Measurements from ENCODE around the gene ASGR2.

Gene ASGR2

GRCh38 chr17:7077911-7078546 lies 36.6 kb downstream of the ASGR2 start:
- H3K27ac ChIP-seq, result no peak overlapping the region
- TF ChIP-seq CTCF (conservative IDR thresholded peaks at IDR 0.05), result no peak

- no peak overlapping the region for H3K27ac ChIP-seq
- TF ChIP-seq CTCF (conservative IDR thresholded peaks at IDR 0.05), result no peak
Measured at GRCh38 chr17:7074931-7075330, 39.7 kb downstream of the ASGR2 start.

GRCh38 chr17:7072406-7072805 lies 42.2 kb downstream of the ASGR2 start:
- no peak for TF ChIP-seq CTCF (conservative IDR thresholded peaks at IDR 0.05)
- H3K27ac ChIP-seq, result no peak overlapping the region

GRCh38 chr17:7070712-7071111 lies 43.9 kb downstream of the ASGR2 start:
- H3K27ac ChIP-seq, result no peak overlapping the region
- no peak for TF ChIP-seq CTCF (conservative IDR thresholded peaks at IDR 0.05)

GRCh38 chr17:7068268-7068667 lies 46.4 kb downstream of the ASGR2 start:
- no peak for TF ChIP-seq CTCF (conservative IDR thresholded peaks at IDR 0.05)
- H3K27ac ChIP-seq, result no peak overlapping the region

- H3K27ac ChIP-seq, result no peak overlapping the region
- TF ChIP-seq CTCF (conservative IDR thresholded peaks at IDR 0.05), result no peak
Measured at GRCh38 chr17:7067198-7067597, 47.4 kb downstream of the ASGR2 start.

GRCh38 chr17:7064261-7064660 lies 50.4 kb downstream of the ASGR2 start:
- TF ChIP-seq CTCF (conservative IDR thresholded peaks at IDR 0.05), result no peak
- no peak overlapping the region for H3K27ac ChIP-seq
